HG02981 (cell line): ENCODE results near the gene ADAM19.

Experiments
- ATAC-seq: cut with Tn5 transposase; IDR thresholded peaks from one replicate; pipeline ENCODE4 v1.9.1; 2021; ENCODE audit warnings: mild to moderate bottlenecking, moderate library complexity; ENCODE audit not compliant: unreplicated experiment

Gene ADAM19, protein sequence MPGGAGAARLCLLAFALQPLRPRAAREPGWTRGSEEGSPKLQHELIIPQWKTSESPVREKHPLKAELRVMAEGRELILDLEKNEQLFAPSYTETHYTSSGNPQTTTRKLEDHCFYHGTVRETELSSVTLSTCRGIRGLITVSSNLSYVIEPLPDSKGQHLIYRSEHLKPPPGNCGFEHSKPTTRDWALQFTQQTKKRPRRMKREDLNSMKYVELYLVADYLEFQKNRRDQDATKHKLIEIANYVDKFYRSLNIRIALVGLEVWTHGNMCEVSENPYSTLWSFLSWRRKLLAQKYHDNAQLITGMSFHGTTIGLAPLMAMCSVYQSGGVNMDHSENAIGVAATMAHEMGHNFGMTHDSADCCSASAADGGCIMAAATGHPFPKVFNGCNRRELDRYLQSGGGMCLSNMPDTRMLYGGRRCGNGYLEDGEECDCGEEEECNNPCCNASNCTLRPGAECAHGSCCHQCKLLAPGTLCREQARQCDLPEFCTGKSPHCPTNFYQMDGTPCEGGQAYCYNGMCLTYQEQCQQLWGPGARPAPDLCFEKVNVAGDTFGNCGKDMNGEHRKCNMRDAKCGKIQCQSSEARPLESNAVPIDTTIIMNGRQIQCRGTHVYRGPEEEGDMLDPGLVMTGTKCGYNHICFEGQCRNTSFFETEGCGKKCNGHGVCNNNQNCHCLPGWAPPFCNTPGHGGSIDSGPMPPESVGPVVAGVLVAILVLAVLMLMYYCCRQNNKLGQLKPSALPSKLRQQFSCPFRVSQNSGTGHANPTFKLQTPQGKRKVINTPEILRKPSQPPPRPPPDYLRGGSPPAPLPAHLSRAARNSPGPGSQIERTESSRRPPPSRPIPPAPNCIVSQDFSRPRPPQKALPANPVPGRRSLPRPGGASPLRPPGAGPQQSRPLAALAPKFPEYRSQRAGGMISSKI

DNA sequence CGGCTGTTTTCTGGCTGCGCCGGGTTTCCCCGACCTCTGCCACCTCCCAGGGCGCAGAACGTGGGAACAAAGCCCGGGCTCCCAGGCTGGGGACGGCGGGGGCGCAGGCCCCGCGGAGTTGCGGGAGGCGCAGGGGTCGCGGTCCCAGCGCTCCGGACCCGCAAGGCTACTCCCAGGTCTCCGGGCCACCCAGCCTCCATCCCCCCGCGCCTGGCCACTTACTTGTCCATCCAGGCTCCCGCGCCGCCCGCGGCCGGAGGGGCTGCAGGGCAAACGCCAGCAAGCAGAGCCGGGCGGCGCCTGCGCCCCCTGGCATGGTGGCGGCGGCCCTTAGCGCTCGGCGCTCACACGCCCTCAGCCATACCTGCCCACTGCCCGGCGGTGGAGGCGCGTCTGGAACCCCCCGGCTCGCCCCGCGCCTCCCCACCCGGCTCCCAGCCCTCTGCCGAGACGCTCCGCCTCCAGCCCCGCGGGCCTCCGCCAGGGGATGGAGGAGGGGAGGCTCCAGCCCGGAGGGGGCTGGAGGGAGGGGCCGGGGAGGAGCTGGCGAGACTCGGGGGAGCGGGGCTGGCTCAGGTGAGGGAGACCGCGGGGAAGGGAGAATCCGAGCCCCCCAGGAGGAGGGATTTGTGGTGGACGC lies at the start of gene ADAM19:
Gene ADAM19, minus strand, starts transcription at position 395 of the 640 bp plus-strand sequence. Its CDS starts 79 bp downstream, at position 316.
- ATAC-seq: no peak

DNA sequence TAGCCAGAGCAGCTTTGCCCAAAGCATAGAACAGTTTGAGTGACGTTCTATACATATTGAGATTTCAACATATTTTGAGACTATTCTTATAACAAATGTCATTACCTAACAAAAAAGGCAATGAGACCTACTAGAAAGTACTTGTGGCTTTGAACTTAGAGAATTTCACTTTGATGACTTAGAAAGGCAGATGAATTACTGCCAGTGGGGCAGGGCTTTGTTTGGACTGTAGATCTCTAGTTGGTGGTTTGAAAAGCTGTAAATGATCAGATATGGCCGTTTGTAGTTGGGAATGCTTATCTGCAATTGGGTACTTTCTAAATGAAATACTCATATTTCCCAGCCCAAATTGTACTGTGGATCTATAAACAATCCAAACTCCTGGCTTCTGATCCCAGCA lies 48.6 kb upstream of the ADAM19 start:
- no peak for ATAC-seq

DNA sequence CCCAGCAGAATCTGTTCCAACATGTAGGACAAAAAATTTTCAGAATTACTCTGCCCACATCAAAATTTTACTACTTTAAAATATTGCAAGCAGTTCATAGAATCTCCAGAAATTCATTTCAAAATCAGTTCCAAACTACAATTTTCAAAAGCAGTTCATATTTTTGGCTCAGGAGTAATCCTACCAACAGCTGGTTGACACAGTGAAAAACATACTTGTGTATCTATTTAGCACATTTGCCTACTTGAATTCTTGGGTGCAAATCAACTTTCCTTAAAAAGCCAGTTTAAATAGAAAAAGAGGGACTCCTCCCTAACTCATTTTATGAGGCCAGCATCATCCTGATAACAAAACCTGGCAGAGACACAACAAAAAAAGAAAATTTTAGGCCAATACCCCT lies 45.2 kb upstream of the ADAM19 start:
- no peak for ATAC-seq

- no peak for ATAC-seq
These were observed 42.7 kb upstream of the ADAM19 start for GRCh38 chr5:157618191-157618765.

DNA sequence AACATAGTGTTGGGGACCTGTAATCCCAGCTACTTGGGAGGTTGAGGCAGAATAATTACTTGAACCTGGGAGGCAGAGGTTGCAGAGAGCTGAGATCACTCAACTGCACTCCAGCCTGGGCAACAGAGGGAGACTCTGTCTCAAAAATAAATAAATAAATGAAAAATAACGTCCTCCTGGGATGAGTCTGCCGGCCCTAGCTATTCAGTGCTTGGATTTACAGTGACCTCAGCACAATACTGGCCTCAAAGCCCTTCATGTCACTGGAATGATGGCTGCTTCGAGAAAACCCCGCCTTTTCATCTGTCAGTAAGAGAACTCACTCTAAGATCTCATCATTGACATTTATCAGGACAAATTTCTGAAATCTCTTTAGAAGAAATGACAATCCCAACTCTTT lies 41.2 kb upstream of the ADAM19 start:
- no peak for ATAC-seq

- ATAC-seq: no peak
These were observed 38.0 kb upstream of the ADAM19 start for GRCh38 chr5:157613385-157614245.

DNA sequence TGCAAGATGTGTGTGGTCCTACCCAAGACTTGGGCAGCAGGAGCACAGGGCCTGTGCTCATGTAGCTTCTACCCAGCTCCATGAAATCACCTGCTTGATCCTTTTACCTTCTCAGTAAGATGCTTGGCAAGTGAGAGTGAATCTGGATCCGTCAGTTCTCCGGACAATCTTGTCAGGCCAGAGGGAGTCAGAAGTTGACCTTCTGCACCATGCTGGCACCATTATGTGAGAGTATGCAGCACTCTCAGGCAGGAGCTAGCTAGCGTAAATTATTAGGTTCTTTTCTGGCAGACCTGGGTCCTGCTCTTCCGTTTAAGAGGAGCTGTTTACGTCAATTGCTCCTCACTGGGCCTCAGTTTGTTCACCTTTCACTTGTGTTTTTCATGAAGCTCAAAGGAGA lies 37.0 kb upstream of the ADAM19 start:
- no peak for ATAC-seq

- peak; percentile 60 for ATAC-seq
These were observed 36.2 kb upstream of the ADAM19 start for GRCh38 chr5:157611571-157612476.

GRCh38 chr5:157610990-157611389 lies 35.4 kb upstream of the ADAM19 start:
- no peak for ATAC-seq

DNA sequence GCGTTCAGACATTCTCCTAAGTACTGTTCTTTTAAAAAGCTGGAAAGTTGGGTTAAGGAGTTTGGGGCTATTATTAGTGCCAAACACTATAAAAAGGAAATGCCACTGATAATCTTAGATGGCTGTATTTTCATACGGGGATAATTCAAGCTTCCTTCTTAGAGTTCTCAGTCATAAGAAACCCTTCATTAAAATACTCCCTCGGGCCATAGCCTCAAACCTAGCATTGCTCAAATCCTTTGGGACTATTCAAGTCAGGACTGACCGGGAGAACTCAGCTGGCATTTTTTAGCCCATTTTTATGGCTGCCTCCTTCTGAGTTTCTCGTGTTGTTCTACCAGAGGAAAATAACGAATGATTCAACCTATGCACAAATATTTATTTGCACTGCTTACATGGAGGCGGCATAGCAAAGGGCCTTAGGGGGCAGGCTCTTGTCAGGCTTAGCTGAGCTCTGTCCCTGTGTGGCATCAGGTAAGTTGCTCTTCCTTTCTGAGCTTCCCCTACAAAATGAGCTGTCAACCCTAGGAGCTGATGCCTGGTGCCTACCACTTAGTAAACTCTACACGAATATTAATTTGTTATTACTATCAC lies 33.5 kb upstream of the ADAM19 start:
- ATAC-seq: no peak

GRCh38 chr5:157607371-157608161 lies 32.0 kb upstream of the ADAM19 start:
- peak; percentile 42 for ATAC-seq

GRCh38 chr5:157606046-157606445 lies 30.5 kb upstream of the ADAM19 start:
- ATAC-seq: no peak

GRCh38 chr5:157603333-157604190 lies 28.0 kb upstream of the ADAM19 start:
- ATAC-seq: no peak

- peak; percentile 39 for ATAC-seq
These were observed 26.9 kb upstream of the ADAM19 start for GRCh38 chr5:157602505-157602904.

DNA sequence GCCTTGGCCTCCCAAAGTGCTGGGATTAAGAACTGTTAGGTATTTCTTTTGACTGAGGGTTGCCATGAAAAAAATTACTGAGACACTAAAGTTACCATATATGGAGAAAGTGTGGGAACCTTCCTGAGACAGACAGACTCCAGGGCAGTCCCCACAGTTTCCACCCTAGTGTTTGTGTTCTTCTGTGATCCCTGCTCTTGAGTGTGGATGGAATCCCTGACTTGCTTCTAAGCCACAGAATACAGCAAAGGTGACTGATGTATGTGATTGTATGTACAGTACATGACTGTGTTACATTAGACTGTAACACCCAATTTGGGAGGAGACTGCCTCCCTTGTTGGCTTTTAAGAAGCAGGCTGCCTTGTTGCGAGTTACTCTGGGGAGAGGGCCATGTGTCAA lies 24.7 kb upstream of the ADAM19 start:
- ATAC-seq: no peak

DNA sequence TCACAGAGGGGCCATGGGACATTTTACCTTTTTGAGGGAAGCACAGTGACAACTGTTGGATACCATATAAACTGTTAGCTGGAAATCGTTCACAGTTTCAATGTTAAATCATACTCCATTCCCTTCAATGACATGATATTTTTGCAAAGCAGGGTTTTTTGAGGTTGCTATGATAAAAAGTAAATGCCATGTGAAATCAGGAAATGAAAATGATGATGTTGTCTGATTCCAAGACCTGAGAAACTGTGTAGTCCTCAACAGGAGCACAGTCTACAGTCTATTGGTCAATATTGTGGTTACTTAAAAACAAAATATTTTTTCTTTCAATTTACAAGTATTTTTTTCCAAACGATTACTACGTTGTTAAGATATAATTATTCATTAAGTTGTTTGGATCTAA lies 24.0 kb upstream of the ADAM19 start:
- ATAC-seq: no peak

- peak; percentile 41 for ATAC-seq
These were observed 22.9 kb upstream of the ADAM19 start for GRCh38 chr5:157598350-157598936.
